Adipocyte (in vitro differentiated cells): Measurements from ENCODE around the gene MFSD12.
A peak's percentile ranks its signal among the peaks of the same experiment; 100 is the strongest.

Experiments
- DNase-seq: peaks from one replicate; pipeline ENCODE4 v3.0.0-alpha.2; 2015; ENCODE audit warnings: low read depth
- H3K27me3 ChIP-seq: replicated peaks from 2 replicates; pipeline ENCODE4 v1.7.0; 2013; ENCODE audit warnings: mild to moderate bottlenecking, low read length, moderate library complexity; ENCODE audit not compliant: control insufficient read depth, insufficient read depth
- H3K36me3 ChIP-seq: 2 replicates; pipeline ENCODE4 v1.7.0; 2013; ENCODE audit warnings: low read length, mild to moderate bottlenecking, moderate library complexity; ENCODE audit not compliant: control insufficient read depth, insufficient read depth, severe bottlenecking
- H3K4me1 ChIP-seq: 2 replicates; pipeline ENCODE4 v1.7.0; 2013; ENCODE audit warnings: mild to moderate bottlenecking, low read length, moderate library complexity; ENCODE audit not compliant: control insufficient read depth, insufficient read depth
- H3K4me3 ChIP-seq: 2 replicates; pipeline ENCODE4 v1.7.0; 2013; ENCODE audit warnings: mild to moderate bottlenecking, low read length, moderate library complexity
- H3K9ac ChIP-seq: 2 replicates; pipeline ENCODE4 v1.7.0; 2013; ENCODE audit warnings: mild to moderate bottlenecking, low read length, moderate library complexity
- H3K9me3 ChIP-seq: 2 replicates; pipeline ENCODE4 v1.7.0; 2013; ENCODE audit warnings: mild to moderate bottlenecking, low read length, moderate library complexity; ENCODE audit not compliant: control insufficient read depth

The MFSD12 gene

GRCh38 chr19:3507371-3508120, 49.8 kb downstream of the MFSD12 start:
- Histone ChIP-seq H3K4me3 (peak overlapping the region; percentile 85), H3K27me3 (no peaks in the 10 kb centered on the region), H3K9me3 (no peaks in the 10 kb centered on the region), H3K4me1 (peaks cover 10% of the 10 kb centered on the region), H3K36me3 (no peaks in the 10 kb centered on the region), H3K9ac (peak overlapping the region; percentile 89)
- DNase-seq = peak; percentile 54

GRCh38 chr19:3506384-3507340, 50.7 kb downstream of the MFSD12 start:
- H3K27me3 ChIP-seq = no peaks in the 10 kb centered on the region
- peak; percentile 60 for DNase-seq
- H3K9me3 ChIP-seq = no peaks in the 10 kb centered on the region
- peak overlapping the region; percentile 89 for H3K9ac ChIP-seq
- H3K4me3 ChIP-seq = peak overlapping the region; percentile 85
- peaks cover 10% of the 10 kb centered on the region for H3K4me1 ChIP-seq
- no peaks in the 10 kb centered on the region for H3K36me3 ChIP-seq

- no peaks in the 10 kb centered on the region for H3K36me3 ChIP-seq
Observed at GRCh38 chr19:3505598-3506383, 51.6 kb downstream of the MFSD12 start, which contains the start of gene FZR1. Gene FZR1, plus strand, starts transcription at chr19:3506311. Its CDS starts 16,679 bp downstream, at chr19:3522990.

GRCh38 chr19:3504735-3505134, 52.7 kb downstream of the MFSD12 start:
- DNase-seq = no peak
- H3K36me3 ChIP-seq = no peaks in the 10 kb centered on the region

More at GRCh38 chr19:3505598-3506383, 51.6 kb downstream of the MFSD12 start, which contains the start of gene FZR1:
- Histone ChIP-seq H3K9me3 (no peaks in the 10 kb centered on the region), H3K27me3 (no peaks in the 10 kb centered on the region), H3K4me3 (peak within 1 kb of the TSS; percentile 85), H3K9ac (peak within 1 kb of the TSS; percentile 89), H3K4me1 (peaks cover 10% of the 10 kb centered on the region)
- DNase-seq = peak; percentile 100

GRCh38 chr19:3503036-3503572, 54.3 kb downstream of the MFSD12 start:
- Histone ChIP-seq H3K4me1 (peaks cover 20% of the 10 kb centered on the region), H3K4me3 (no peak overlapping the region), H3K9me3 (no peaks in the 10 kb centered on the region), H3K27me3 (no peaks in the 10 kb centered on the region), H3K36me3 (no peaks in the 10 kb centered on the region), H3K9ac (no peak overlapping the region)
- no peak for DNase-seq

More at GRCh38 chr19:3504735-3505134, 52.7 kb downstream of the MFSD12 start:
- no peak overlapping the region for H3K4me3 ChIP-seq
- H3K27me3 ChIP-seq = no peaks in the 10 kb centered on the region
- H3K4me1 ChIP-seq = peaks cover 13% of the 10 kb centered on the region
- H3K9me3 ChIP-seq = no peaks in the 10 kb centered on the region
- no peak overlapping the region for H3K9ac ChIP-seq

GRCh38 chr19:3501780-3502179, 55.6 kb downstream of the MFSD12 start:
- no peaks in the 10 kb centered on the region for H3K36me3 ChIP-seq
- no peaks in the 10 kb centered on the region for H3K9me3 ChIP-seq
- H3K4me1 ChIP-seq = peaks cover 12% of the 10 kb centered on the region
- no peak for DNase-seq
- H3K27me3 ChIP-seq = no peaks in the 10 kb centered on the region
- H3K9ac ChIP-seq = no peak overlapping the region
- H3K4me3 ChIP-seq = no peak overlapping the region

- Histone ChIP-seq H3K4me1 (peaks cover 12% of the 10 kb centered on the region), H3K9ac (peak within 1 kb of the TSS; percentile 99), H3K4me3 (peak within 1 kb of the TSS; percentile 98), H3K9me3 (no peaks in the 10 kb centered on the region), H3K27me3 (no peaks in the 10 kb centered on the region), H3K36me3 (peaks cover 8% of the 10 kb centered on the region)
- peak; percentile 98 for DNase-seq
Observed at GRCh38 chr19:3500429-3501101, 56.8 kb downstream of the MFSD12 start, which contains the start of gene DOHH. Gene DOHH, minus strand, starts transcription at chr19:3500674. Its CDS starts 3,860 bp downstream, at chr19:3496814.

GRCh38 chr19:3499738-3500428, 57.5 kb downstream of the MFSD12 start:
- peaks cover 10% of the 10 kb centered on the region for H3K4me1 ChIP-seq
- no peaks in the 10 kb centered on the region for H3K27me3 ChIP-seq
- peaks cover 15% of the 10 kb centered on the region for H3K36me3 ChIP-seq
- no peaks in the 10 kb centered on the region for H3K9me3 ChIP-seq
- H3K9ac ChIP-seq = peak overlapping the region; percentile 99
- peak; percentile 8 for DNase-seq
- peak overlapping the region; percentile 98 for H3K4me3 ChIP-seq

GRCh38 chr19:3497757-3498520, 59.4 kb downstream of the MFSD12 start:
- Histone ChIP-seq H3K9me3 (no peaks in the 10 kb centered on the region), H3K27me3 (no peaks in the 10 kb centered on the region), H3K36me3 (peaks cover 18% of the 10 kb centered on the region), H3K9ac (no peak overlapping the region), H3K4me3 (no peak overlapping the region), H3K4me1 (peaks cover 10% of the 10 kb centered on the region)
- no peak for DNase-seq
